Measurements from ENCODE around the gene FGFR2.

Gene FGFR2

DNA sequence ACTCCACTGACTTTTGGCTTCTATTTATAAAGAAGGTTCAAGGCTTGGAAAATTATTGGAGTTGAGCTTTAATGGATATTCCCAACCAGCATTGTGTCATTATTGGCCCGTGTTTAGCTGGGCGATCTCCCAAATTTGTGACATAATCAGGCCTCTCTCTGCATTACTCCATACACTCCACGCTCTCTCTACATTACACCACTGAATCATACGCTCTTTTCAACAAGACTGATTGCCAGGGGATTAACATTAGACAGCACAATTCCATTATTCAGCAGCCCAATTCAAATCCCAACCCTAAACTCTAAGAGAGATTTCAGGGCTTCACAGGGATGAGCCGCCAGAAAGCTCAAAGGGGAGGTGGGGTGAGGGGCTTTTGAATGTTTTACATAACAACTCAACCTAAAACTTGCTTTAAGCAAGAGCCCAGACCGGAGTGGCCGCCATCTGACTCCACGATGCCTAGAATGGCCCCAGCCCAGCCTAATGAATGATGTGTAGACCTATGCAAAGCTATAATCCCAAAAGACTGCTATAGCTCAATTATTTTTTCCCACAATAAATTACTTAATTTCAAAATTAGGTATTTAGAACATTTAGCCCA is 61.8 kb downstream of the FGFR2 start:
- Histone ChIP-seq H3K27ac (ENCODE audit: insufficient read depth, low read depth, low read length, poor library complexity, severe bottlenecking) (no peak overlapping the region), H3K27me3 (ENCODE audit: control insufficient read depth, insufficient read depth, low read length, poor library complexity, severe bottlenecking) (no peaks in the 10 kb centered on the region), H3K9me3 (ENCODE audit: control insufficient read depth, low read length) (no peaks in the 10 kb centered on the region), H3K4me3 (ENCODE audit: insufficient read depth, low read depth, low read length) (no peak overlapping the region), H3K4me1 (ENCODE audit: control insufficient read depth, insufficient read depth, low read length) (peaks cover 13% of the 10 kb centered on the region), H3K36me3 (ENCODE audit: control insufficient read depth, insufficient read depth, low read length) (peaks cover 44% of the 10 kb centered on the region)
- 87 to 88% methylated on average over 7 of the region's 8 CpGs for WGBS, 2 experiments

DNA sequence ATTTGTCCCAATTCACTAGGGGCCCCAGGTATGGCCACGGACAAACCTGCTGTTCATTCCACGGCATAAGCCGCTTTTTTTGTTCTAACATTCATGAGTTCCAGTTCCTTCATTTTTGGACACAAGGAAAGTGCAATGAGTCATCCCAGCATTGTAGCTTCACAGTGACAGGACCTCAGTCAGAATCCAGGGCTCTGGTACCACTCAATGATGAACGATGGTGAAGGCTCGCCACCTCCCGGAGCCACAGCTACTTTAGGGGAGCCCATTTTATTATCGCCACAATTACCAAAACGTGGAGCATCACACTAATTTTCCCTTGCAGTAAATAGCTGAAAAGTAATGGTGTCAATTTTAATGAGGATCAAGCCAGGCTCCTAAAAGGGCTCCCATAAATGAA is 62.9 kb downstream of the FGFR2 start:
- H3K4me3 ChIP-seq (ENCODE audit: insufficient read depth, low read depth, low read length), result no peak overlapping the region
- peaks cover 19% of the 10 kb centered on the region for H3K4me1 ChIP-seq (ENCODE audit: control insufficient read depth, insufficient read depth, low read length)
- H3K36me3 ChIP-seq (ENCODE audit: control insufficient read depth, insufficient read depth, low read length), result peaks cover 44% of the 10 kb centered on the region
- no peak overlapping the region for H3K27ac ChIP-seq (ENCODE audit: insufficient read depth, low read depth, low read length, poor library complexity, severe bottlenecking)
- no peaks in the 10 kb centered on the region for H3K9me3 ChIP-seq (ENCODE audit: control insufficient read depth, low read length)
- no peaks in the 10 kb centered on the region for H3K27me3 ChIP-seq (ENCODE audit: control insufficient read depth, insufficient read depth, low read length, poor library complexity, severe bottlenecking)
- WGBS, 2 experiments, result 98% methylated on average over 7 to 8 of the region's 8 CpGs

DNA sequence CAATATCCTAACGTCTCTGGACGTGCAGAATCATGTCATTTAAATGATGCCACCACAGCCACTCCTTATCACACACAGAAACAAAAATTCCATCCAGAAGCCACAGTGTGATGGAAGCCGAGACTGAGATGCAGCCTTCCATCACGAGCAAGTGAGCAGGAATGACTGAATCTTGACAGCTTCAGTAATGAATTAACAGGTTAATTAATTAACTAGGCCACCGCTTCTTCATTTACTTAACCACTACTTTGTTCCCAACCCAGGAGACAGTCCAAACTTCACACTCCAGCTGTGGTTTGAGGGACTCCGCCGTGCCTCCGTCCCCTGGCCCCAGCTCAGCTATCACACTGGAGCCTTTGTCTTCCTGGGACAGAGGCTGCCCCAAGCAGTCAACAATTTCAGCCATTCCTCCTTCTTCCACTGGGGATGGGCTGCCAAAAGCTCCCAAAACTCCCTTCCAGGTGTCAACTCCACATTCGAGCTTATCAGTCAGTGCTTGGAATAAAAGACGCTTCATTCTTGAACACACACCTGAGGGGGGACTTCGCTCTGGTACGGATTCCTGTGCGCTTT is 65.9 kb downstream of the FGFR2 start:
- Histone ChIP-seq H3K4me3 (ENCODE audit: insufficient read depth, low read depth, low read length) (no peak overlapping the region), H3K27me3 (ENCODE audit: control insufficient read depth, insufficient read depth, low read length, poor library complexity, severe bottlenecking) (no peaks in the 10 kb centered on the region), H3K36me3 (ENCODE audit: control insufficient read depth, insufficient read depth, low read length) (peaks cover 18% of the 10 kb centered on the region), H3K4me1 (ENCODE audit: control insufficient read depth, insufficient read depth, low read length) (peaks cover 36% of the 10 kb centered on the region), H3K27ac (ENCODE audit: insufficient read depth, low read depth, low read length, poor library complexity, severe bottlenecking) (no peak overlapping the region), H3K9me3 (ENCODE audit: control insufficient read depth, low read length) (no peaks in the 10 kb centered on the region)
- 92 to 93% methylated on average over 13 of the region's 13 CpGs for WGBS, 2 experiments

DNA sequence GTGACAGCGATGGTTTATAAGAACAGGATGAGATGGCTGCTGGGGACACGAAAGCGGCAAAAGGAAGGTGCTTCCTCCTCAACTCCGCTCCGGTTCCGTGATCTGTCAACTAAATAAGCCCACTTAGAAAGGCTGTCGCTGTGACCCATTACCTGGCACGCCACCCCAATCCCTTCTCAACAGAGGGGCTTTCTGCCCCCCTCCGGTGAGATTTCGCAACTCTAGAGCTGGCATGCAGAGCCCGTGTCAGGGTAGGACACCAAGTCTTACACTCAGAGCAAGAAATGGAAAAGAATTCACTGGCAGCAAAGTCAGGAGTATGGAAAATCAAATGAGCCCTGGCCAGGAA is 66.4 kb downstream of the FGFR2 start:
- H3K9me3 ChIP-seq (ENCODE audit: control insufficient read depth, low read length), result no peaks in the 10 kb centered on the region
- WGBS, 2 experiments, result 96% methylated on average over 11 of the region's 11 CpGs
- H3K4me1 ChIP-seq (ENCODE audit: control insufficient read depth, insufficient read depth, low read length), result peaks cover 41% of the 10 kb centered on the region
- H3K36me3 ChIP-seq (ENCODE audit: control insufficient read depth, insufficient read depth, low read length), result peaks cover 14% of the 10 kb centered on the region
- H3K4me3 ChIP-seq (ENCODE audit: insufficient read depth, low read depth, low read length), result no peak overlapping the region
- no peaks in the 10 kb centered on the region for H3K27me3 ChIP-seq (ENCODE audit: control insufficient read depth, insufficient read depth, low read length, poor library complexity, severe bottlenecking)
- no peak overlapping the region for H3K27ac ChIP-seq (ENCODE audit: insufficient read depth, low read depth, low read length, poor library complexity, severe bottlenecking)

DNA sequence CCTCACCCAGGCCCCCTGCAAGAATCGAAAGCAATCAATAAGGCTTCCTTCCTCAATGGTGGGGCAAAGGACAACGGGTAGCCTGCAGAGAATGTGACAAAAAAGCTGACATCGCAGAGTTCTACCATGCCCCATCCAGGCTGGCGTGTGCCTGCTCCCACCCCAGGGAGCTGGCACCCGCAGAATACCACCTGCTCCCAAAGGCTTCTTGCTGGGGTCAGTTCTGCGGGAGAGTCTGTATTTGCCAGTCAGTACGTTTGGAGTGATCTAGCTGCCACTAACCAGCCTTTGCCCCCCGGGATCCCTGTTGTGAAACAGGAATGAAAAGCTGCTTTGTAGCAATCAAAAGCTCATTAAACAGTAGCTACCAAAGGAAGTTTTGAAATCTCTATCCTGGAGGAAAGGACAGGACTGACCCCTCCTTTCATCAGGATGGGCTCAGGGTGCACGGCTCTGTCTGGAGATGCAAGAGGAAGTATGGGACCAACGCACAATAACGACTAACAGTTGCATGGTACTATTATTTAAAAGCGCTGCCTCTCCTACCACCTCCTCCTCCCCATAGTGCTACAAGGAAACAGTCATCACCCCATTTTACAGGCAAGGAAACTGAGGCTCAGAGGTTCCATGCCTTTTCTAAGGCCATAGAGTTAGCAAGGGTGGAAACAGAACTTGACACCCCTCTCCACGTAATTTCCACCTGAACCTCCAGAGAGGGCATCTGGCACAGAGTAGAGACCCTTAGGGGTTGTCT is 67.0 kb downstream of the FGFR2 start:
- no peak overlapping the region for H3K27ac ChIP-seq (ENCODE audit: insufficient read depth, low read depth, low read length, poor library complexity, severe bottlenecking)
- H3K36me3 ChIP-seq (ENCODE audit: control insufficient read depth, insufficient read depth, low read length), result peaks cover 14% of the 10 kb centered on the region
- no peaks in the 10 kb centered on the region for H3K9me3 ChIP-seq (ENCODE audit: control insufficient read depth, low read length)
- no peak overlapping the region for H3K4me3 ChIP-seq (ENCODE audit: insufficient read depth, low read depth, low read length)
- no peaks in the 10 kb centered on the region for H3K27me3 ChIP-seq (ENCODE audit: control insufficient read depth, insufficient read depth, low read length, poor library complexity, severe bottlenecking)
- 86 to 90% methylated on average over 13 of the region's 13 CpGs for WGBS, 2 experiments
- H3K4me1 ChIP-seq (ENCODE audit: control insufficient read depth, insufficient read depth, low read length), result peaks cover 47% of the 10 kb centered on the region

DNA sequence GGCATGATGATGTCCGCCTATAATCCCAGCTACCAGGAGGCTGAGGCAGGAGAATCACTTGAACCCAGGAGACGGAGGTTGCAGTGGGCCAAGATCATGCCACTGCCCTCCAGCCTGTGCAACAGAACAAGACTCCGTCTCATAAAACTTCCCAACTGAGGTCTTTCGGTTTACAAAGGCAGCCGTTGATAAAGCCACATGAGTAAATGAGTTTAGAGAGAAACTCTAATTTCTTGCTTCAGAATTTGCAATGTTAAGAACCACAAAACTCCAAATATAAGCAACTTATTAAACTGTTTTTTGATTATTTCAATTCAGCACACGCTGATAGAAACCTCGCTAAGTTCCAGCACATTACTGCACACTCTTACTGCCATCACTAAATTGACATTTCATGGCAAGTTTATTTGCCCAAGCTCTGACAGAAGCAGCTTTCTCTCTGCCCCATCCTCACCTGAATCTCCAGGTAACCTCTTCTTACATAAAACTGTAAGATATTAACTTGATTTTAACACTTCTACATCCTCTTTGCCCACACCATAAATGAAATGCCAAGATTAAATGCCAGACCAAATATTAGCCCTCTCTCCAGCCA is 67.7 kb downstream of the FGFR2 start:
- no peak overlapping the region for H3K27ac ChIP-seq (ENCODE audit: insufficient read depth, low read depth, low read length, poor library complexity, severe bottlenecking)
- peaks cover 14% of the 10 kb centered on the region for H3K36me3 ChIP-seq (ENCODE audit: control insufficient read depth, insufficient read depth, low read length)
- peaks cover 54% of the 10 kb centered on the region for H3K4me1 ChIP-seq (ENCODE audit: control insufficient read depth, insufficient read depth, low read length)
- H3K27me3 ChIP-seq (ENCODE audit: control insufficient read depth, insufficient read depth, low read length, poor library complexity, severe bottlenecking), result no peaks in the 10 kb centered on the region
- no peak overlapping the region for H3K4me3 ChIP-seq (ENCODE audit: insufficient read depth, low read depth, low read length)
- WGBS, 2 experiments, result 82% methylated on average over 7 of the region's 7 CpGs
- no peaks in the 10 kb centered on the region for H3K9me3 ChIP-seq (ENCODE audit: control insufficient read depth, low read length)

DNA sequence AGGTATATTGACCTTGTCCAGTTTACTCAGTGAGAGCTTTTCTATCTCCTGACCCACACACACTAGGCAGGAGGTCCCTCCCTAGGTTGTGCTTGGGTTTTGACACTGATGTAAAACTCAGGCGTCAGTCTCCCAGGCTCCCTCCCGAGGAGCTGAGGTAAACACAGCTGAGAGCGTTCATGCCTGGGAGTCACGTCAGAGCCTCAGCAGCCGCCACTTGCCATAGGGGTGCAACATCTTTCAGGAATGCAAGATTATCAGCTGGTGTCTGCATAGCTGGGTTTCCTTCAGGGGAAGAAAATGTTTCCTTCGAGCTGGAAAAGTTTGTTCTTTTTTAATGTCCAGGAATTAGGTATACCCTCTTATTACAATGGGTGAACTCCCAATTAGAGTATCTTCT is 70.6 kb downstream of the FGFR2 start:
- H3K4me3 ChIP-seq (ENCODE audit: insufficient read depth, low read depth, low read length), result no peak overlapping the region
- peaks cover 57% of the 10 kb centered on the region for H3K4me1 ChIP-seq (ENCODE audit: control insufficient read depth, insufficient read depth, low read length)
- 39 to 43% methylated on average over 6 of the region's 6 CpGs for WGBS, 2 experiments
- H3K27ac ChIP-seq (ENCODE audit: insufficient read depth, low read depth, low read length, poor library complexity, severe bottlenecking), result peak overlapping the region; percentile 68
- peaks cover 11% of the 10 kb centered on the region for H3K36me3 ChIP-seq (ENCODE audit: control insufficient read depth, insufficient read depth, low read length)
- H3K27me3 ChIP-seq (ENCODE audit: control insufficient read depth, insufficient read depth, low read length, poor library complexity, severe bottlenecking), result no peaks in the 10 kb centered on the region
- H3K9me3 ChIP-seq (ENCODE audit: control insufficient read depth, low read length), result no peaks in the 10 kb centered on the region

DNA sequence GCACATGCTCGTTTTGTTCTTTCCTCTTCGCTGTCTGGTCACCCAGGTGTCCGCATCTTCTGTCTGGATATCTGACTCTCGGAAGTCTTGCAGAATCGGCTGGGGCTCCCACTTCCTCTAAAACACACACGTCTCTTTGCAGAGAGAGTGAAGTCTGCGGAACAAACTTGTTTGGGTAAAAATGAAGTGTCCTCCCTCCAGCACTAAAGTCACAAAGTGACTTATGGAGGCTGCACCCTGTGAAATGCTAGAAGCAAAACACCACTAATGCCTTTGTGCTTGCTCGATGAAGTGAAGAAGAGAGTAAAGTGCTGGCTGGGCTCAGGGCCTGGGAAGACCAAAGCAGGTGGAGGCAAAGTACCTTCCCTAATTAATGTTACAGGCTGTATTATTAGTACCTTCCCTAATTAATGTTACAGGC is 71.4 kb downstream of the FGFR2 start:
- WGBS, 2 experiments, result 83 to 86% methylated on average over 8 of the region's 8 CpGs
- no peaks in the 10 kb centered on the region for H3K27me3 ChIP-seq (ENCODE audit: control insufficient read depth, insufficient read depth, low read length, poor library complexity, severe bottlenecking)
- H3K36me3 ChIP-seq (ENCODE audit: control insufficient read depth, insufficient read depth, low read length), result peaks cover 16% of the 10 kb centered on the region
- no peak overlapping the region for H3K4me3 ChIP-seq (ENCODE audit: insufficient read depth, low read depth, low read length)
- H3K9me3 ChIP-seq (ENCODE audit: control insufficient read depth, low read length), result no peaks in the 10 kb centered on the region
- peak overlapping the region; percentile 56 for H3K27ac ChIP-seq (ENCODE audit: insufficient read depth, low read depth, low read length, poor library complexity, severe bottlenecking)
- H3K4me1 ChIP-seq (ENCODE audit: control insufficient read depth, insufficient read depth, low read length), result peaks cover 54% of the 10 kb centered on the region

DNA sequence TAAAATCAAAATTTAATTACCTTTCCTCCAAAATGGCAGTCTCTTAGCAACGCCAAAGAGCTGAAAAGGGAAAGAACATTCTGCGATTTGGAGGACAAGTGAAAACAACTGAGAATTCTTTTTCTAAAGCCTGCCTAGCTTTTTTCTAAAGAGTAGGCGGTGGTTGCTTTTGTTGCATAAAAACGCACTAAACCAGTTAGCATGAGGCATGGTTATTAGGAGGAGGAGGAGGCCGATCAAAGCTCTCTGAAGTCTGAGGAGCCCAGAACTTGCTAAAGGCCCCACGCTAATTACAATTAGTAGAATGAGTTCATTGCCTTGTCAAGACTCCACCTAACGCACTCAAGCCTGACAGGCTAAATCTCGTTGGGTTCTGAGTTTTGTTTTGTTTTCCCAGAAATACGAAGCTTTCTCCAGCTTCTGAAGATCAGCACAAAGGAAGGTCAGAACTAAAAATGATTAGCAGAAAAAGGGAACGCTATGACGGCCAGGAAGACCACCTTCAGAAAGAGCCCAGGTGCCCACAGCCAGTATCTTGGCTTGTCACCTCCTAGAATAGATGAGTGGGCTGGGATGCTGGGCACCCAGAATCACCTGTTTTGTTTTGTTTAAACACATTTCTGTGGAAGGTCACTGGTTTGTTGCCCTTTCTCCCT is 72.0 kb downstream of the FGFR2 start:
- WGBS, 2 experiments, result 85 to 89% methylated on average over 11 of the region's 11 CpGs
- Histone ChIP-seq H3K36me3 (ENCODE audit: control insufficient read depth, insufficient read depth, low read length) (peaks cover 16% of the 10 kb centered on the region), H3K27ac (ENCODE audit: insufficient read depth, low read depth, low read length, poor library complexity, severe bottlenecking) (peak overlapping the region; percentile 56), H3K4me1 (ENCODE audit: control insufficient read depth, insufficient read depth, low read length) (peaks cover 48% of the 10 kb centered on the region), H3K4me3 (ENCODE audit: insufficient read depth, low read depth, low read length) (no peak overlapping the region), H3K27me3 (ENCODE audit: control insufficient read depth, insufficient read depth, low read length, poor library complexity, severe bottlenecking) (no peaks in the 10 kb centered on the region), H3K9me3 (ENCODE audit: control insufficient read depth, low read length) (no peaks in the 10 kb centered on the region)
